Cardiac fibroblast (primary cell): Measurements from ENCODE around the gene MAST2.

Source experiments
- DNase-seq, 2 donors: peaks; one replicate each; pipeline versions ENCODE4 v3.0.0 to v3.0.0-alpha.2; 2010; ENCODE audit warnings: low read depth in 2 of 2
- H3K4me3 ChIP-seq, 2 donors: replicated peaks in 1 of 2; 1 replicate in 1 of 2; 2 replicates in 1 of 2; pipeline ENCODE4 v1.5.1; 2011; ENCODE audit warnings: low read depth in 2 of 2, low read length in 2 of 2, mild to moderate bottlenecking in 2 of 2, moderate library complexity in 1 of 2
- TF ChIP-seq, protein P1 (sequence below): IDR thresholded peaks from one replicate; pipeline ENCODE4 v1.5.1; 2011; ENCODE audit warnings: low read depth, mild to moderate bottlenecking, low read length, inconsistent platforms

Gene MAST2

GRCh38 chr1:45987204-45987603 is 183.8 kb downstream of the MAST2 start:
- TF ChIP-seq, protein P1, sequence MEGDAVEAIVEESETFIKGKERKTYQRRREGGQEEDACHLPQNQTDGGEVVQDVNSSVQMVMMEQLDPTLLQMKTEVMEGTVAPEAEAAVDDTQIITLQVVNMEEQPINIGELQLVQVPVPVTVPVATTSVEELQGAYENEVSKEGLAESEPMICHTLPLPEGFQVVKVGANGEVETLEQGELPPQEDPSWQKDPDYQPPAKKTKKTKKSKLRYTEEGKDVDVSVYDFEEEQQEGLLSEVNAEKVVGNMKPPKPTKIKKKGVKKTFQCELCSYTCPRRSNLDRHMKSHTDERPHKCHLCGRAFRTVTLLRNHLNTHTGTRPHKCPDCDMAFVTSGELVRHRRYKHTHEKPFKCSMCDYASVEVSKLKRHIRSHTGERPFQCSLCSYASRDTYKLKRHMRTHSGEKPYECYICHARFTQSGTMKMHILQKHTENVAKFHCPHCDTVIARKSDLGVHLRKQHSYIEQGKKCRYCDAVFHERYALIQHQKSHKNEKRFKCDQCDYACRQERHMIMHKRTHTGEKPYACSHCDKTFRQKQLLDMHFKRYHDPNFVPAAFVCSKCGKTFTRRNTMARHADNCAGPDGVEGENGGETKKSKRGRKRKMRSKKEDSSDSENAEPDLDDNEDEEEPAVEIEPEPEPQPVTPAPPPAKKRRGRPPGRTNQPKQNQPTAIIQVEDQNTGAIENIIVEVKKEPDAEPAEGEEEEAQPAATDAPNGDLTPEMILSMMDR = no peak
- H3K4me3 ChIP-seq = no peak overlapping the region
- DNase-seq = no peak

- H3K4me3 ChIP-seq = no peak overlapping the region
- TF ChIP-seq, protein P1 = no peak
- no peak for DNase-seq
Observed at GRCh38 chr1:45989249-45989648, 185.8 kb downstream of the MAST2 start.

GRCh38 chr1:45994423-45994822 is 191.0 kb downstream of the MAST2 start:
- TF ChIP-seq, protein P1 = no peak
- DNase-seq = no peak
- no peak overlapping the region for H3K4me3 ChIP-seq

GRCh38 chr1:45995298-45995697 is 191.9 kb downstream of the MAST2 start:
- peak in 1 of 2 donors; percentile 26 for DNase-seq
- no peak overlapping the region for H3K4me3 ChIP-seq
- TF ChIP-seq, protein P1 = no peak

- TF ChIP-seq, protein P1 = no peak
- DNase-seq = no peak
Observed at GRCh38 chr1:45998020-45998617, 194.7 kb downstream of the MAST2 start.

DNA sequence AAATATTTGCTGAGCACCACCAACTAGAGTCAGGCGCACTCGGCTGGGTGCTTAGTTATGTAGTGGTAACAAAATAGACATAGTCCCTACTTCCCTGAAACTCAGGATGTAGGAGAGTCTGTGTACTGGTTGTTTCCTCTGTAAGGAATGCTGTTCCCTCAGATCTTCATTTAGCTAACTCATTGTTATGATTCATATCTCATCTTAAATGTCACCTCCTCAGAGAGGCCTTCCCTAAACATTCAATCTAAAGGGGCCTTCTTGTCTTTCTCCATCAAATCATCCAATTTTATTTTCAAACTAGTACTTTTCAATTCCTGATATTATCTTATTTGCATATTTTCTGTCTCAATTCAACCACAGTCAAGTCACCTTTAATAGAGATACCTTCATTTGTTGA is 196.1 kb downstream of the MAST2 start:
- TF ChIP-seq, protein P1 = no peak

More at GRCh38 chr1:45998020-45998617, 194.7 kb downstream of the MAST2 start:
- H3K4me3 ChIP-seq = no peak overlapping the region

More for the DNA sequence above, 196.1 kb downstream of the MAST2 start:
- DNase-seq = peak in 1 of 2 donors; percentile 16
- no peak overlapping the region for H3K4me3 ChIP-seq
